ENCODE results near the gene ARL4D. TPM values are rescaled to one million over a fixed set of nuclear protein-coding genes. Genes with fewer than 3 reads are reported as not detected.
"Not testable (repeated sequence)": the region's sequence is repeated elsewhere in the genome, so short reads cannot be mapped to it uniquely, and the experiment has no call there.

Gene ARL4D
- total RNA-seq, 1 donor from 2014 or later = 5.9 TPM

GRCh38 chr17:43411369-43411677 is 12.5 kb downstream of the ARL4D start:
- no peak for DNase-seq (ENCODE audit: low spot score, unreplicated experiment)
- H3K9me3 Mint-ChIP-seq (ENCODE audit: low read depth) = no peaks in the 10 kb centered on the region
- peaks cover 12% of the 10 kb centered on the region for H3K27me3 Mint-ChIP-seq
- no peak overlapping the region for H3K4me3 Mint-ChIP-seq (ENCODE audit: low read depth)
- H3K4me1 Mint-ChIP-seq (ENCODE audit: low read depth) = no peaks in the 10 kb centered on the region
- TF ChIP-seq CTCF (IDR thresholded peaks at IDR 0.05; ENCODE audit: unreplicated experiment) = no peak
- no peak overlapping the region for H3K27ac Mint-ChIP-seq
- H3K36me3 Mint-ChIP-seq (ENCODE audit: insufficient read depth) = no peaks in the 10 kb centered on the region

- H3K4me3 Mint-ChIP-seq (ENCODE audit: low read depth) = no peak overlapping the region
- no peaks in the 10 kb centered on the region for H3K4me1 Mint-ChIP-seq (ENCODE audit: low read depth)
- no peak for TF ChIP-seq CTCF (IDR thresholded peaks at IDR 0.05; ENCODE audit: unreplicated experiment)
- no peaks in the 10 kb centered on the region for H3K36me3 Mint-ChIP-seq (ENCODE audit: insufficient read depth)
- H3K9me3 Mint-ChIP-seq (ENCODE audit: low read depth) = no peaks in the 10 kb centered on the region
- no peak for DNase-seq (ENCODE audit: low spot score, unreplicated experiment)
- H3K27me3 Mint-ChIP-seq = peaks cover 17% of the 10 kb centered on the region
- H3K27ac Mint-ChIP-seq = no peak overlapping the region
These were observed 13.0 kb downstream of the ARL4D start for GRCh38 chr17:43411749-43412148.

- H3K4me3 Mint-ChIP-seq (ENCODE audit: low read depth) = no peak overlapping the region
- no peak for TF ChIP-seq CTCF (IDR thresholded peaks at IDR 0.05; ENCODE audit: unreplicated experiment)
- no peak overlapping the region for H3K27ac Mint-ChIP-seq
- no peak for DNase-seq (ENCODE audit: low spot score, unreplicated experiment)
- peaks cover 21% of the 10 kb centered on the region for H3K27me3 Mint-ChIP-seq
- no peaks in the 10 kb centered on the region for H3K4me1 Mint-ChIP-seq (ENCODE audit: low read depth)
- H3K36me3 Mint-ChIP-seq (ENCODE audit: insufficient read depth) = no peaks in the 10 kb centered on the region
- H3K9me3 Mint-ChIP-seq (ENCODE audit: low read depth) = no peaks in the 10 kb centered on the region
These were observed 13.4 kb downstream of the ARL4D start for GRCh38 chr17:43412166-43412565.

- Mint-ChIP-seq H3K27me3 (peaks cover 36% of the 10 kb centered on the region), H3K27ac (no peak overlapping the region), H3K36me3 (ENCODE audit: insufficient read depth) (no peaks in the 10 kb centered on the region), H3K9me3 (ENCODE audit: low read depth) (no peaks in the 10 kb centered on the region), H3K4me1 (ENCODE audit: low read depth) (peaks cover 3% of the 10 kb centered on the region), H3K4me3 (ENCODE audit: low read depth) (no peak overlapping the region)
- no peak for TF ChIP-seq CTCF (IDR thresholded peaks at IDR 0.05; ENCODE audit: unreplicated experiment)
- DNase-seq (ENCODE audit: low spot score, unreplicated experiment) = no peak
These were observed 18.5 kb downstream of the ARL4D start for GRCh38 chr17:43416998-43417890.

- peaks cover 36% of the 10 kb centered on the region for H3K27me3 Mint-ChIP-seq
- H3K4me3 Mint-ChIP-seq (ENCODE audit: low read depth) = no peak overlapping the region
- H3K36me3 Mint-ChIP-seq (ENCODE audit: insufficient read depth) = no peaks in the 10 kb centered on the region
- H3K9me3 Mint-ChIP-seq (ENCODE audit: low read depth) = no peaks in the 10 kb centered on the region
- H3K4me1 Mint-ChIP-seq (ENCODE audit: low read depth) = peaks cover 3% of the 10 kb centered on the region
- DNase-seq (ENCODE audit: low spot score, unreplicated experiment) = no peak
- H3K27ac Mint-ChIP-seq = no peak overlapping the region
- TF ChIP-seq CTCF (IDR thresholded peaks at IDR 0.05; ENCODE audit: unreplicated experiment) = no peak
These were observed 19.9 kb downstream of the ARL4D start for GRCh38 chr17:43418441-43419374.

- not testable (repeated sequence) for H3K27ac Mint-ChIP-seq; DNase-seq (ENCODE audit: low spot score, unreplicated experiment); H3K4me1 Mint-ChIP-seq (ENCODE audit: low read depth); H3K9me3 Mint-ChIP-seq (ENCODE audit: low read depth); H3K4me3 Mint-ChIP-seq (ENCODE audit: low read depth); H3K36me3 Mint-ChIP-seq (ENCODE audit: insufficient read depth)
- peaks cover 34% of the 10 kb centered on the region for H3K27me3 Mint-ChIP-seq
These were observed 20.6 kb downstream of the ARL4D start for GRCh38 chr17:43419375-43419882.
